ENCODE results near the gene RNF130.
A peak's percentile ranks its signal among the peaks of the same experiment; 100 is the strongest.
"Not testable (repeated sequence)": the region's sequence is repeated elsewhere in the genome, so short reads cannot be mapped to it uniquely, and the experiment has no call there.

RNF130 gene

DNA sequence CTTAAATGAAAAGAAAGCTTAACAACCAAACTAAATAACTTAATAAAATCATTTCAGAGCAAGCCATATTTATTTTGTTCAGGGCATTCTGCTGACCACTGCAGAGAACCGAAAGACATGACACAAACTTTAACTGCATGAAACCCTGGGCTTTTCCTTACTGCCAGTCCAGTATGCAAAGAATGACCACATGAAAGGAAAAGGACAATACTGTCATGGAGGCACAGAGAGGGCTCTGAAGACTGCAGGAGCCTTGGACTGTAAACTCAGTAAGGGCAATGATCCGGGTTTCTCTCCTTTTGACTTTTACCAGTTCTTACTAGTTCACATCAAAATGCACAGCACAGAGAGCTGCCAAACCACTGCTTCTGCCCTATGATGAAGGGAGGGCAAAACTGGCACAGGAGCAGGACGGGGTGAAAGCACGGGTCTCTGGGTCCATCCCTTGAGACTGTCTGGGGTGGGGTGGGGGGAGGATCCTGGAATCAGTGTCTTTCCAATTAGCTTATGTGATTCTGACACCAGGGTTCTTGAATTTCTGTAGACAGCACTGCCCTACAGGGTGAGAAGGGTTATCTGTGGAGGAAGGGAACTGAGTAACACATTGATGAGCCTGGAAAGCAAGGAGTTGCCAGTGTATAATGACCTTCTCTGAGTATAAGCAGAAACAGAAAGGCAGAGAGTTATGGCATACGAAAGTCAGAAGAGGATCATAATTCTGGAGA is 44.7 kb downstream of the RNF130 start:
- DNase-seq (ENCODE audit: insufficient read length, low spot score) (no peak), FAIRE-seq (no peak)

DNA sequence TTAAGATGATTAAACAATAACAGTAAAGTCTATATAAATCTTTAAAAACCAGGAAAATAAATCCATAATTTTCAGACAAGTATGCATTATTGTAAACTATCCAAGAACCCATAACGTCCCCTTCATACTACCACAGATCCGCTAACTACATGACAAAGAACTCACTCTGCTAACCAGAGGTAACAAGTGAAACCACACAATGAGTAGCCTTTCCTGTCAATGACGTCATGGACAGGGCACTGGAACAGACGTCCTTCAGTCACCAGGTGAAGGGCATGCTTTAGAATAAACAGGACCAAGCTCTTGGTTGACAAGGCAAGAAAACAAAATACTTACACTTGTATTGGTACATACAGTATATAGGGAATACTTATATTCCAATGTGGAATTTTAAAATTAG is 45.2 kb downstream of the RNF130 start:
- DNase-seq (ENCODE audit: insufficient read length, low spot score): peak; percentile 41
- no peak for FAIRE-seq

DNA sequence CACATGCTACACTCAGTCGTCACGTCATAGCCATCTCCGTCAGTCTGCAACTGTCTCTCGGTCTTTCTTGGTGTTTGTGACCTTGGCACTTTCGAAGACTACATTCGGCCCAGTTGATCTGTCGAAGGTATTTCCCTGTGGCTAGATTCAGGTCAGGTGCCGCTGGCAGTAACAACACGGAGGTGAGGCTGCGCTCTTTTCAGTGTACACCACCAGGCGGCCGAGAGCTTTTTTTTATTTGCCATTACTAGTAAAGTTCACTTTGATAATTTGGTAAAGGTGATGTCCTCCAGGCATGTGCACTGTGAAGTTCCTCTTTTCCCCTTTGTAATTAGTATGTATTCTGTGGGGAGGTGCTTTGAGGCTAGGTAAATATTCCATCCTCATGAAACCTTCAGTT is 49.7 kb downstream of the RNF130 start:
- FAIRE-seq: peak; percentile 13
- DNase-seq (ENCODE audit: insufficient read length, low spot score): no peak

DNA sequence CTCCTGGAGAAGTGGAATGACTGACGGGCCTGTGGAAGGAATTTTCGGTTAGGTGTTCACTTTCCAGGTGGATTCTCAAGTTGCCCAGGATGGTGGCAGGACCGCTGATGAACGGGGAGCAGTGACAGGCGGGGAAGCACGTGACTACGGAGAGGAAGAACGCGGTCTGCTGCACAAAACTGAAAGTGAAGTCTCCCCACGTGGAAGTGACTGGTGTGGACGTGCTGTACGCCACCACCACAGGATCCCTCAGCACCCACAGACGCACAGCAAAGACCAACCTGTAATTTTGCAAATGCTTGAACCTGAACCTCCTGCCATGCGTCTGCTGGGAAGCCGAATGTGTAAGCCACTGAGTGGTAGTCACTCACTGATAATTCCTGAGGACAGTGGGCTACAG is 51.4 kb downstream of the RNF130 start:
- DNase-seq (ENCODE audit: insufficient read length, low spot score) (no peak), FAIRE-seq (no peak)

DNA sequence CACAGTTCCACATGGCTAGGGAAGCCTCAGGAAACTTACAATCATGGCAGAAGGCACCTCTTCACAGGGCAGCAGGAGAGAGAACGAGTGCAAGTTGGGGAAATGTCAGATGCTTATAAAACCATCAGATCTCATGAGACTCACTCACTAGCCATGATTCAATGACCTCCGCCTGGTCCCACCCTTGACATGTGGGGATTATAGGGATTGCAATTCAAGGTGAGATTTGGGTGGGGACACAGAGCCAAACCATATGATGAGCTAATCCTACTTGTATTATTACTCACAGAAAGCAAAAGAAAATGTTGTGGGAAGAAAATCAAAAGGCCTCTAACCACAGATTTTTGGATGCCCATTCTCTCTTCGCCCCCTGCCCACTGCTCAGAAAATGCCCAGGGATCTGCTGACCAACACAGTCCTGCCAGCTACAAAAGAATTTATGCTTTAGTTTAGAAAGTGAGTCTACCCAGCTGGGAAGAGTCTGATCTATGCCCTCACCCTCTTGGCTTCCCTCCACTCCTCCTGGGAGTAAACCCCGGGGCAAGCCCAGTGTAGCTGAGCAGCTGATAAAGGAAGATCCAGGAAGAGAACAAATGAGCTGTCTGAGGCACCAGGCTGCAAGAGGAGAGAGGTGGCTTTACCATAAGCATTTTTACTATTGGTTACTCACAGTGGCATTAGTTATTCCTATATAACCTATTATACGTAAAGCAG is 53.1 kb downstream of the RNF130 start:
- FAIRE-seq (no peak), DNase-seq (ENCODE audit: insufficient read length, low spot score) (no peak)

DNA sequence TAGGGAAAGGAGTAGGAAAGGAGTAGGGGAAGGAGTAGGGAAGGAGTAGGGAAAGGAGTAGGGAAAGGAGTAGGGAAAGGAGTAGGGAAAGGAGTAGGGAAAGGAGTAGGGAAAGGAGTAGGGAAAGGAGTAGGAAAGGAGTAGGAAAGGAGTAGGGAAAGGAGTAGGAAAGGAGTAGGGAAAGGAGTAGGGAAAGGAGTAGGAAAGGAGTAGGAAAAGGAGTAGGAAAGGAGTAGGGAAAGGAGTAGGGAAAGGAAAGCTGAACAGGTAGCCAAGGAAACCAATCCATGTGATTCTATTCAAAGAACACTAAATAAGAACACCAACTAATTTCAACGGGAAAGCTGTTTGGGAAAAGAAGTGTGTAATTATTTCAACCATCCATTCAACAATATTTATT is 56.0 kb downstream of the RNF130 start:
- DNase-seq (ENCODE audit: insufficient read length, low spot score); FAIRE-seq: not testable (repeated sequence)

DNA sequence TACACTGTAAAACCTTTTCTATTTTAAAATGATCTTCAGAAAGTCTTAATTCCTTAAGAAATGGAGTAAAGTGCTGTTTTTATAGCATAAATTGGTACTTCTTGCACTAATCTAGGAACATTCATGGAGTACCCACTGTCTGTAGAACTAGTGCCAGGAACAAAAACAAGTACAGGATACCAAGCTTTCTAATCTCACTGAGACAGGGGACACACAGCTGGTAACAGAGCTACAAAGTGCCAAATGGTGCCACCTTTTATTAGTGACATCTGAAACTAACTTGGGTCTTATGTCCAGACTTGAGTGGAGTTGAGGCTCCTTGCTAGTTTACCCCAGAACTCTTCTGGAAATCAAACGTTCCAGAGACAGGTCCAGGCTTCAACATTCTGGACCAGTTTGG is 57.9 kb downstream of the RNF130 start:
- FAIRE-seq (no peak), DNase-seq (ENCODE audit: insufficient read length, low spot score) (no peak)

DNA sequence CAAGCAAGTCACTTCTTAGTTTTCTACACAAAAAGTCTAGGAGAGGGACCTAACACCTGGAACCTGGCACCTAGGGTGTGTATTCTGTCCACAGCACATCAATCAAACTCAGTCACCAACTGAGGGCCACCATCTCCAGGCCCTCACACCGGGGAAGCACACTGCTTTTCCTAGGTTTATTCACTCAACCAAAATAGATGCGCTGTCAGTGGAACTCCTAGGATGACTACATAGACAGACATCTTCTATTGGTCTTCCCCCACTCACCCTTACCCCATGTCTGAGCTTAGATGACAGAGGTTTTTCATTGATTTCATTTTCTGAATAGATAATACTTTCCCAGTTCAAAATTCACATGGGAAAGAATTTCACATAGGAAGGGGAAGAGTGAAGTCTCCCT is 59.2 kb downstream of the RNF130 start:
- no peak for DNase-seq (ENCODE audit: insufficient read length, low spot score)
- no peak for FAIRE-seq

DNA sequence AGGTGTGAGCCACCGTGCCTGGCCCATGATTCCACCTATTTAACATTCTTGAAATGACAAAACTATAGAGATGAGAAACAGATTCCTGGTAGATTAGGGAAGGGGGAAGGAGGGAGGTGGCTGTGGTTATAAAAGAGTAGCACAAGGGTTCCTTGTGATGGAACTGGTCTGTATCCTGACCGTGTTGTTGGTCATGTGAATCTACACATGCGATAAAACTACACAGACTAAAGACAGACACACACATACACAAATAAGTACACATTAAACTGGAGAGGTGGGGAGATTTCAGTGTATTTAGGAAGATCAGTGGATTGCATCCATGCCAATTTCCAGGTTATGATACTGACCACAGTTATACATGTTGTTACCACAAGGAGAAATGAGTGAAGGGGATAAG is 60.9 kb downstream of the RNF130 start:
- DNase-seq (ENCODE audit: insufficient read length, low spot score) (no peak), FAIRE-seq (no peak)

DNA sequence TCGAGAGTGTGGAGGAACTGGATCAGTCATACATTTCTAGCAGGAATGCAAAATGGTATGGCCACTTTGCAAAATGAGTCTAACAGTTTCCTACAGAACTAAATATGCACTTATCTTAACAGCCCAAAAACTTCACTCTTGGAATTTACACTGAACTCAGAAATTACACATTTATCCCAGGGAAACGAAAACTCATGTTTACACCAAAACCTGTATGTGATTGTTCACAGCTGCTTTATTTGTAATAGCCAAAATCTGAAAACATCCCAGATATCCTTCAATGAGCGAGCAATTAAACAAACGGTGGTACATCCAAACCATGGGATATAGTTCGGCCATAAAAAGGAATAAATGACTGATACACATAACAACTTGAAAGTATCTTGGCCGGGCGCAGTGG is 62.0 kb downstream of the RNF130 start:
- no peak for FAIRE-seq

DNA sequence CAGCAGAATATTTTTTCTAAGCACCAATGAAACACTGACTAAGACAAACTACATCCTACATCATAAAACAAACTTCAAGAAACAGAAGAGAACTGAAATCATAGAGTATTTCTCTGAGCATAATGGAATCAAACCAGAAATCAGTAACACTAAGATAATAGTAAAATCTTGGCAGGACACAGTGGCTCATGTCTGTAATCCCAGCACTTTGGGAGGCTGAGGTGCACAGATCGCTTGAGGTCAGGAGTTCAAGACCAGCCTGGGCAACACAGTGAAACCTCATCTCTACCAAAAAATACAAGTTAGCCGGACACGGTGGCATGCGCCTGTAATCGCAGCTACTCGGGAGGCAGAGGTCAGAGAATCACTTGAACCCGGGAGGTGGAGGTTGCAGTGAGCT is 63.1 kb downstream of the RNF130 start:
- no peak for DNase-seq (ENCODE audit: insufficient read length, low spot score)
- FAIRE-seq: no peak

More for the DNA sequence above, 62.0 kb downstream of the RNF130 start:
- DNase-seq (ENCODE audit: insufficient read length, low spot score): no peak

DNA sequence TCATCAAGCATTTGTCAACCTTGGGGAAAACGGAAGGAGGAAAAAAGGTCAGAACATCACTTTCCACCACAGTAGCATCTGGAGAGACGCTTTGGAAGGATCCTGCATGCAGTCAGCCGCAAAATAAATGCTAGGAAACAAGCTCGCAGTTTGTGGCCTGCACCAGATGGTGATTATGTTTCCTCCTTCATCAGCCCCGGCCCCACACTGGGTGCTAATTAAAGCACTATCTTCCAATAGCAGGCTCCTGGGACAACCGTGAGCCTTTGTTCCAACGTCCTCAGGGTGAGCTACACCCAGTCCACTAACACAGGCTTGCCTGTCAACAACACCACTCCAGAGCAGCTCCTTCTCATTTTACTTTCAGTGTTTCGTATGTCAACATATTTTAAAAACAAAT is 64.0 kb downstream of the RNF130 start:
- FAIRE-seq (no peak), DNase-seq (ENCODE audit: insufficient read length, low spot score) (no peak)

DNA sequence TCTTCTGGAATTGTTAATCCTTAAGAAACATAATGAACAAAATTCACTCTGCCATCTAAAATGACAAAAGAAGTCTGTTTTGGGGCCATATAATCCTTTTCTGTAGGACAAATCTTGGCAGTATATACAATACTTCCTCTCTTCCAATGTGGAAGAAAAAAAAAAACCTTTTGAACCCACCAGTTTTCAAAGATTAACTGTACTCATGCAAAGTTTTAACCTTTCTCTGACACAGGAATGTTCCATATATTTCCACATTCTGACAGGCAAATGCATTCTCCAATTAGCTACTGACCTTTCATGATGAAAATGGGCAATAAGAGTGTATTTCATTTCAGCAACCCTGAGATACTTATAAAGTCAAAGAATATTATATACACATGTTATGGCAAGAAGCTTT is 65.4 kb downstream of the RNF130 start:
- no peak for FAIRE-seq
- no peak for DNase-seq (ENCODE audit: insufficient read length, low spot score)

DNA sequence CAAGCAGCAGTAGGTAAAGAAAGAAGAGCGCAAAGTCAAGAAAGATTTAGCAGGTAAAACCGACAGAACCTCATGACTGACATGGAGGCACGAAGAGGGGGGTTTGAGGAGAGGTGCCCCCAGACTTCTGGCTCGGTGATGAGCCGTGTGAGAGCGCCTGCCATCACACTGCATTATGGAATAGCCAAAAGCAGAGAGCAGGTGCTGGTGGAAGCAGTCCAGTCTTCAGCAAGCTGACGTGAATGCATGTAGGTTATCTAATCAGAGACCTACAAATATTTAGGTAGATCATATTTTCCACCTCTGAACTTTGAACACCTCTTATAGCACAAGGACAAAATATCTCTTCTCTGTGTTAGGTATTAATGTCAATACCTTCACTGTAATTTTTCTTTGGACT is 68.4 kb downstream of the RNF130 start:
- FAIRE-seq (no peak), DNase-seq (ENCODE audit: insufficient read length, low spot score) (no peak)

DNA sequence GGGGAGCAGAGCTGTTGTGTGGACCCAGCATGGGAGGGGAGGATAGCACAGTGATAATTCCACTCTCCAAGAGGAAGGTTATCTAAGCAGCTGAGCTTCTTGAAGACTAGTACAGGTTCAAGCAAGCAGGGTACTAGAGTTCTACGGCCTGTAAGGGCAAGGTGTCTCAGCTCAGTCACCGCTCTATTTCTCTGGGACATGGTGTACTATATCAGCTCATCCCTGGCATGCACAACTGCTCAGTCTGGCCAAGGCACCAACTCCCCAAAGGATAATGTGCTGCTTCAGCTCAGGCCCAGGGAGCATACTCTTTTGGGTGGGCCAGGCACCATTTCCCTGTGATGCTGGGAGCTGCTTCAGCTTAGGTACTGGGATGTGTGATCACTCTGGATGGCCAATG is 69.8 kb downstream of the RNF130 start:
- DNase-seq (ENCODE audit: insufficient read length, low spot score) (no peak), FAIRE-seq (no peak)

DNA sequence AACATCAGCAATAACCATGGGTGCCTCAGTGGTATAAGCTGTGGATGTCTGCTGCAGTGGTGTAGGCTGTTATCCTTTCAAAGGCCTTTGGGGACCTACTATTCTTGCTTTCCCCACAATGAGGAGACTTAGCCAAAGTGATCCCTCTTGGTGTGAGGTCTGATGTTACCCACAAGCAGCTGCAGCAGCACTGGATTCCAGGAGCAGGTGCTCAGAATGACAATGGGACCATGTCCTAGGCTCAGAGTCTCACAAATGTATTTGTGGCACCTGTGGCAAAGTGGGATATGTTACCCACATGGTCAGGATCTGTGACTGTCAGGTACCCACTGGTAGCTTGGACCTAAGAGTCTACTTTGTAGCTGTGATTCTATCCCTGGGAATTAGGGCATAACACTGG is 70.4 kb downstream of the RNF130 start:
- DNase-seq (ENCODE audit: insufficient read length, low spot score) (no peak), FAIRE-seq (no peak)

DNA sequence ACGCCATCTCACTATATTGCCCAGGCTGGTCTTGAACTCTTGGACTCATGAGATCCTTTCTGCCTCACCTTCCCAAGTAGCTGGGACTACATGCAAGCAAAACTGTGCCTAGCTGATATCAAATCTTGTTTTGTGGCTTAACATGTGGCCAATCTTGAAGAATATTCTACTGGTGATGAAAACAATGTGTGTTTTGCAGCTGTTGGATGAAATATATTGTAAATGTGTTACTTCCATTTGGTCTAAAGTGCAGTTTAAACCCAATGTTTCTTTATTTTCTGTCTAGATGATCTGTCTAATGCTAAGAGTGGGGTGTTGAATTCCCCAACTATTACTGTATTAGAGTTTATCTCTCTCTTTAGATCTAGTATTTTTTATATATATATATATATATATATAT is 73.1 kb downstream of the RNF130 start:
- FAIRE-seq (no peak), DNase-seq (ENCODE audit: insufficient read length, low spot score) (no peak)

DNA sequence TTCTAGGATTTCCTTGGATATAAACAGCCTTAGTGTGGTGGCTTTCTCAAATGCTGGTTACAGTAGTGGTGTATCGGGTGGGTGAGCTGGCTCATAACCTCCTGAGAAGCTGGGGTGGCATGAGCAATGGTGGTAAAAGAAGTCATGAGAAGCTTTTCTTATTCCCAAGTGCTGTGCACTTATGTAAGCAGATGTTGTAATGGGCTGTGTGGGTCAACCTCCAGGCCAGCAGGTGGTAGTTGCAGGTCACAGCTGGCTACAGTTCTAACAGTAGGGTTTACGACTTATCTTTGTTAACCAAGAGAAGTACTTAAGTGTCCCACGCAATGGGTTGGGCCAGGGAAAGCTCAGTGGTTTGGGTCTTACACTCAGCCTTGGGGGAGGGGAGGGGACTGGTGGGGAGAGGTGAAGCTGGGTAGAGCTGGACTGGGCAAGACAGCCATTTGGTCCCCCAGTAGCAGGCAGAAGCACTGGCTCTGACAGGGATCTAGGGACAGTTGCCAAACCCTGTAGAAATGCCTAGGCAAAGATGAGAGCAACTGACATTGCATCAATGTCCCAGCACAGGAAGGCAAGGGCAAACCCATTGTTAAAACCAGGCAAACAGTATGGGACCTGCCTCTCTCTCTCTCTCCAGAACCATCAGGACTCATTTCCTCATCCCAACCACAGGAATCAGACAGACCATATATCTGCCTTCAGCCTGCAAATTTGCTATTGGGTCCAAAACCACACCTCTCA is 76.8 kb downstream of the RNF130 start:
- no peak for DNase-seq (ENCODE audit: insufficient read length, low spot score)
- no peak for FAIRE-seq

DNA sequence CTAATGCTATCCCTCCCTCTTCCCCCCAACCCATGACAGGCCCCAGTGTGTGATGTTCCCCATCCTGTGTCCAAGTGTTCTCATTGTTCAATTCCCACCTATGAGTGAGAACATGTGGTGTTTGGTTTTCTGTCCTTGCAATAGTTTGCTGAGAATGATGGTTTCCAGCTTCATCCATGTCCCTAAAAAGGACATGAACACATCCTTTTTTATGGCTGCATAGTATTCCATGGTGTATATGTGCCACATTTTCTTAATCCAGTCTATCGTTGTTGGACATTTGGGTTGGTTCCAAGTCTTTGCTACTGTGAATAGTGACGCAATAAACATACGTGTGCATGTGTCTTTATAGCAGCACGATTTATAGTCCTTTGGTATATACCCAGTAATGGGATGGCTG is 78.7 kb downstream of the RNF130 start:
- not testable (repeated sequence) for FAIRE-seq

DNA sequence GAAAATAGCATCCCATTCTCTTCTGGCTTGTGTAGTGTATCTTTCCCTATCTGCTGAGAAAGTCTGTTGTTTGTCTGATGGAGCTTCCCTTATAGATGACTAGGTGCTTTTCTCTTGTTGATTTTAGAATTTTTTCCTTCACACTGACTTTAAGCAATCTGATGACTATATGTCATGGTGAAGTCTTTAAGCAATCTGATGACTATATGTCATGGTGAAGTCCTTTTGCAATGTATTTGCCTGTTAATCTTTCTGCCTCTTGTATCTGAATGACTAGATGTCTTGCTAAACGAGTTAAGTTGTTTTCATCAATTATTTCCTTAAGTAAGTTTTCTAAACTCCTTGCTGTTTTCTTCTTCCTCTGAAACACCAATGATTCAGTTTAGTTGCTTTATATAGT is 80.5 kb downstream of the RNF130 start:
- DNase-seq (ENCODE audit: insufficient read length, low spot score) (no peak), FAIRE-seq (no peak)

More for the DNA sequence above, 78.7 kb downstream of the RNF130 start:
- not testable (repeated sequence) for DNase-seq (ENCODE audit: insufficient read length, low spot score)

DNA sequence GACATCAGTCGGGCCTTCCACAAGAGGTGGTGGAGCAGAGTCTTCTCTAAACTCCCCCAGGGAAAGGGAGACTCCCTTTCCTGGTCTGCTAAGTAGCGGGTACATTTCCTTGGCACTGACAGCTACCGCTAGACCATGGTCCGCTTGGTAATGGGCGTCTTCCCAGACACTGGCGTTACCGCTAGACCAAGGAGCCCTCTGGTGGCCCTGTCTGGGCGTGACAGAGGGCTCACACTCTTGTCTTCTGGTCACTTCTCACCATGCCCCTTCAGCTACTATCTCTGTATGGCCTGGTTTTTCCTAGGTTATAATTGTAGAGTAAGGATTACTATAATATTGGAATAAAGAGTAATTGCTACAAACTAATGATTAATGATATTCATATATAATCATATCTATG is 81.0 kb downstream of the RNF130 start:
- not testable (repeated sequence) for DNase-seq (ENCODE audit: insufficient read length, low spot score); FAIRE-seq

DNA sequence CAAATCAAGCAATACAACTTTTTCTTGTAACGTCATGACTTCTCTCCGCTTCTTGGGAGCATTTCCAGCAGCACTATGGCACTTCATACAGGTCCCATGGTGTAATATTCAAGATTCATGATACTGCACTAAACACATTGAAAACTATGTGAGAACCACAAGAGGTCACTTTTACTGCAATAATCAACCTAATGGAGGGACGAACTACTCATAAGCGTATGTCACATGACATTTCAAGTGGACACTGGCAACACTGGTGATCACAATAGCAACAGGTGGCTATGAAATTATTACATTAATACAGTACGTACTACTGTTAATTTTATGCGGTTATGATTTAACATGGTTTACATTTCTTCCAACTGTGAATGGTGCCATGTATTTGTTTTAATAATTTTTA is 85.2 kb downstream of the RNF130 start:
- no peak for DNase-seq (ENCODE audit: insufficient read length, low spot score)
- FAIRE-seq: no peak

All from HTR-8/SVneo (cell line).